Liver (tissue), 9 donors: Measurements from ENCODE around the gene RAB35. TPM values are rescaled to one million over a fixed set of nuclear protein-coding genes. Genes with fewer than 3 reads are reported as not detected.

Source experiments
- DNase-seq: peaks from one replicate; pipeline ENCODE4 v3.0.0-alpha.2; 2017; ENCODE audit warnings: low spot score
- H3K27ac ChIP-seq, 2 donors: one replicate each; pipeline ENCODE4 v1.7.0; 2013; ENCODE audit warnings: inconsistent platforms in 2 of 2, low read length in 2 of 2, control low read depth in 1 of 2, low read depth in 1 of 2, mild to moderate bottlenecking in 1 of 2
- H3K27me3 ChIP-seq, 4 donors: one replicate each; pipeline versions ENCODE4 v1.6.1 to v1.7.0; 2013; ENCODE audit warnings: low read length in 3 of 4, inconsistent platforms in 1 of 4, mild to moderate bottlenecking in 1 of 4, moderate library complexity in 1 of 4; ENCODE audit not compliant: control insufficient read depth in 4 of 4, insufficient read depth in 4 of 4
- H3K36me3 ChIP-seq, 4 donors: one replicate each; pipeline versions ENCODE4 v1.6.1 to v1.7.0; 2013; ENCODE audit warnings: low read length in 3 of 4, mild to moderate bottlenecking in 3 of 4, low read depth in 1 of 4, moderate library complexity in 1 of 4; ENCODE audit not compliant: control insufficient read depth in 4 of 4, insufficient read depth in 3 of 4
- H3K4me1 ChIP-seq, 4 donors: one replicate each; pipeline versions ENCODE4 v1.6.1 to v1.7.0; 2013; ENCODE audit warnings: low read length in 3 of 4, mild to moderate bottlenecking in 3 of 4, moderate library complexity in 1 of 4; ENCODE audit not compliant: control insufficient read depth in 4 of 4, insufficient read depth in 4 of 4
- H3K4me3 ChIP-seq, 3 donors: one replicate each; pipeline versions ENCODE4 v1.6.1 to v1.7.0; 2013; ENCODE audit warnings: low read length in 3 of 3, control low read depth in 1 of 3, low read depth in 1 of 3, mild to moderate bottlenecking in 1 of 3
- H3K9ac ChIP-seq, 2 donors: one replicate each; pipeline ENCODE4 v1.7.0; 2013; ENCODE audit warnings: low read length in 2 of 2, mild to moderate bottlenecking in 2 of 2, moderate library complexity in 2 of 2, control low read depth in 1 of 2, low read depth in 1 of 2
- H3K9me3 ChIP-seq, 4 donors: one replicate each; pipeline versions ENCODE4 v1.6.1 to v1.7.0; 2013; ENCODE audit warnings: low read length in 3 of 4; ENCODE audit not compliant: control insufficient read depth in 4 of 4
- EGR1 ChIP-seq, 2 donors: IDR thresholded peaks; 2 replicates each; pipeline ENCODE4 v1.6.1; 2016 to 2018; ENCODE audit warnings: antibody characterized with exemption in 2 of 2, low read depth in 2 of 2
- FOXA1 ChIP-seq: IDR thresholded peaks from 2 replicates; pipeline ENCODE4 v1.6.1; 2016; ENCODE audit warnings: antibody characterized with exemption
- FOXA2 ChIP-seq: IDR thresholded peaks from 2 replicates; pipeline ENCODE4 v1.6.1; 2016; ENCODE audit warnings: antibody characterized with exemption
- GABPA ChIP-seq, 2 donors: IDR thresholded peaks in 1 of 2; conservative IDR thresholded peaks in 1 of 2; 2 replicates each; pipeline ENCODE4 v1.6.1; 2016; ENCODE audit warnings: antibody characterized with exemption in 2 of 2, mild to moderate bottlenecking in 1 of 2, moderate library complexity in 1 of 2
- HNF4A ChIP-seq, 2 donors: conservative IDR thresholded peaks; 2 replicates each; pipeline ENCODE4 v1.6.1; 2016; ENCODE audit warnings: antibody characterized with exemption in 2 of 2, mild to moderate bottlenecking in 2 of 2
- HNF4G ChIP-seq: IDR thresholded peaks from 2 replicates; pipeline ENCODE4 v1.6.1; 2016; ENCODE audit warnings: antibody characterized with exemption
- JUND ChIP-seq, 2 donors: IDR thresholded peaks; 2 replicates each; pipeline ENCODE4 v1.6.1; 2016; ENCODE audit warnings: antibody characterized with exemption in 2 of 2
- NR2F2 ChIP-seq: IDR thresholded peaks from 2 replicates; pipeline ENCODE4 v1.6.1; 2016; ENCODE audit warnings: antibody characterized with exemption
- RAD21 ChIP-seq, 2 donors: IDR thresholded peaks; 2 replicates each; pipeline ENCODE4 v1.6.1; 2016; ENCODE audit warnings: antibody characterized with exemption in 2 of 2, mild to moderate bottlenecking in 2 of 2
- RXRA ChIP-seq, 2 donors: IDR thresholded peaks; 2 replicates each; pipeline ENCODE4 v1.6.1; 2017 to 2018; ENCODE audit warnings: antibody characterized with exemption in 2 of 2, mild to moderate bottlenecking in 1 of 2
- SP1 ChIP-seq: IDR thresholded peaks from 2 replicates; pipeline ENCODE4 v1.6.1; 2018; ENCODE audit warnings: antibody characterized with exemption, mild to moderate bottlenecking
- TAF1 ChIP-seq: conservative IDR thresholded peaks from 2 replicates; pipeline ENCODE4 v1.6.1; 2016; ENCODE audit warnings: antibody characterized with exemption, mild to moderate bottlenecking
- YY1 ChIP-seq: IDR thresholded peaks from 2 replicates; pipeline ENCODE4 v1.6.1; 2016; ENCODE audit warnings: antibody characterized with exemption, mild to moderate bottlenecking
- WGBS: extraction: QIAGEN DNeasy Blood & Tissue Kit; methylation state at CpG from one replicate; pipeline ENCODE4 v1.1.7; 2013; 5-methylcytosine and 5-hydroxymethylcytosine counted together
- polyA plus RNA-seq, 2 donors: library from polyadenylated mRNA; stranded (reverse) in 1 of 2; unstranded in 1 of 2; fragments of 200-250 nt in 1 of 2; fragments of >200 nt in 1 of 2; fragmentation: Nextera tagmentation in 1 of 2; extraction: Ambion mirVana in 1 of 2; gene quantifications; one replicate each; pipeline versions ENCODE4 v1.2.1 to v1.2.3, GENCODE V29; 2013 to 2015
- total RNA-seq, 2 donors: library from RNA; depleted of rRNA; stranded (reverse); fragments of >200 nt; gene quantifications; one replicate each; pipeline ENCODE4 v1.2.3, GENCODE V29; 2014
- TF ChIP-seq, protein P1 (sequence below): IDR thresholded peaks from 2 replicates; pipeline ENCODE4 v1.6.1; 2016; ENCODE audit warnings: antibody characterized with exemption
- TF ChIP-seq, protein P2 (sequence below): fragments of 150-350 bp; IDR thresholded peaks from 2 replicates; pipeline ENCODE4 v1.5.1; 2017; ENCODE audit warnings: improper control_type of control experiment, low read depth, low read length; ENCODE audit not compliant: missing input control
- TF ChIP-seq, protein P3 (sequence below): IDR thresholded peaks from 2 replicates; pipeline ENCODE4 v1.6.1; 2016; ENCODE audit warnings: antibody characterized with exemption
- TF ChIP-seq, protein P4 (sequence below): IDR thresholded peaks from 2 replicates; pipeline ENCODE4 v1.6.1; 2016; ENCODE audit warnings: antibody characterized with exemption
- TF ChIP-seq, protein P5 (sequence below): IDR thresholded peaks from 2 replicates; pipeline ENCODE4 v1.6.1; 2016; ENCODE audit warnings: antibody characterized with exemption, mild to moderate bottlenecking
- donor health status: healthy.
- donor health status: healthy.
- donor health status: healthy.
- donor health status: healthy.
- donor health status: healthy.

The RAB35 gene
- total and polyA plus RNA-seq, 4 donors = 7.4 to 14.4 (median 10.2) TPM

DNA sequence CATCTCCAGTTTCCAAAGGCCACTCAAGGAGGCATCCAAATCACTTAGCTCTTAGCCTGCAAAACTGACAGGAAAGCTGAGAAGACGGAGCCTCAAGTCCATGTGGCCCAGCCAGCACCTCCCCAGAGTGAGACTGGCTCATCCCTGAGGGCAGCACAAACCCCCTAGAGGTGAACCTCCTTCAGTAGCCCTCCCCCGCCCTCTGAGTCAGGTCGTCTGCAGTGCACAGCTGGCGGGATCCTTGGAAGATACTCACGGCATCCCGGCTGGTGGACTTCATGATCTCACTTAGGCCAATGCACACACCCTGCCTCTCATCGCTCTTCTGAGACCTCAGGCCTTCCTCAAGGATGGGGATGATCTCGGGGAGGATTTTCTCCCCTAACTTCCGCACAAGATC lies 24.1 kb upstream of the RAB35 start:
- TF ChIP-seq, protein P1, sequence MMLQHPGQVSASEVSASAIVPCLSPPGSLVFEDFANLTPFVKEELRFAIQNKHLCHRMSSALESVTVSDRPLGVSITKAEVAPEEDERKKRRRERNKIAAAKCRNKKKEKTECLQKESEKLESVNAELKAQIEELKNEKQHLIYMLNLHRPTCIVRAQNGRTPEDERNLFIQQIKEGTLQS = no peak
- TF ChIP-seq FOXA2 (no peak), GABPA (IDR thresholded peaks at IDR 0.05 in 1 of 2, conservative IDR thresholded peaks at IDR 0.05 in 1 of 2) (no peak), SP1 (no peak), RAD21 (IDR thresholded peaks at IDR 0.05) (no peak), TAF1 (no peak), YY1 (no peak), JUND (IDR thresholded peaks at IDR 0.05) (no peak), NR2F2 (no peak), HNF4A (conservative IDR thresholded peaks at IDR 0.05) (no peak), HNF4G (no peak), RXRA (IDR thresholded peaks at IDR 0.05) (no peak)
- TF ChIP-seq, protein P2, sequence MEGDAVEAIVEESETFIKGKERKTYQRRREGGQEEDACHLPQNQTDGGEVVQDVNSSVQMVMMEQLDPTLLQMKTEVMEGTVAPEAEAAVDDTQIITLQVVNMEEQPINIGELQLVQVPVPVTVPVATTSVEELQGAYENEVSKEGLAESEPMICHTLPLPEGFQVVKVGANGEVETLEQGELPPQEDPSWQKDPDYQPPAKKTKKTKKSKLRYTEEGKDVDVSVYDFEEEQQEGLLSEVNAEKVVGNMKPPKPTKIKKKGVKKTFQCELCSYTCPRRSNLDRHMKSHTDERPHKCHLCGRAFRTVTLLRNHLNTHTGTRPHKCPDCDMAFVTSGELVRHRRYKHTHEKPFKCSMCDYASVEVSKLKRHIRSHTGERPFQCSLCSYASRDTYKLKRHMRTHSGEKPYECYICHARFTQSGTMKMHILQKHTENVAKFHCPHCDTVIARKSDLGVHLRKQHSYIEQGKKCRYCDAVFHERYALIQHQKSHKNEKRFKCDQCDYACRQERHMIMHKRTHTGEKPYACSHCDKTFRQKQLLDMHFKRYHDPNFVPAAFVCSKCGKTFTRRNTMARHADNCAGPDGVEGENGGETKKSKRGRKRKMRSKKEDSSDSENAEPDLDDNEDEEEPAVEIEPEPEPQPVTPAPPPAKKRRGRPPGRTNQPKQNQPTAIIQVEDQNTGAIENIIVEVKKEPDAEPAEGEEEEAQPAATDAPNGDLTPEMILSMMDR = no peak
- TF ChIP-seq, protein P3, sequence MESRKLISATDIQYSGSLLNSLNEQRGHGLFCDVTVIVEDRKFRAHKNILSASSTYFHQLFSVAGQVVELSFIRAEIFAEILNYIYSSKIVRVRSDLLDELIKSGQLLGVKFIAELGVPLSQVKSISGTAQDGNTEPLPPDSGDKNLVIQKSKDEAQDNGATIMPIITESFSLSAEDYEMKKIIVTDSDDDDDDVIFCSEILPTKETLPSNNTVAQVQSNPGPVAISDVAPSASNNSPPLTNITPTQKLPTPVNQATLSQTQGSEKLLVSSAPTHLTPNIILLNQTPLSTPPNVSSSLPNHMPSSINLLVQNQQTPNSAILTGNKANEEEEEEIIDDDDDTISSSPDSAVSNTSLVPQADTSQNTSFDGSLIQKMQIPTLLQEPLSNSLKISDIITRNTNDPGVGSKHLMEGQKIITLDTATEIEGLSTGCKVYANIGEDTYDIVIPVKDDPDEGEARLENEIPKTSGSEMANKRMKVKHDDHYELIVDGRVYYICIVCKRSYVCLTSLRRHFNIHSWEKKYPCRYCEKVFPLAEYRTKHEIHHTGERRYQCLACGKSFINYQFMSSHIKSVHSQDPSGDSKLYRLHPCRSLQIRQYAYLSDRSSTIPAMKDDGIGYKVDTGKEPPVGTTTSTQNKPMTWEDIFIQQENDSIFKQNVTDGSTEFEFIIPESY = no peak
- TF ChIP-seq, protein P4, sequence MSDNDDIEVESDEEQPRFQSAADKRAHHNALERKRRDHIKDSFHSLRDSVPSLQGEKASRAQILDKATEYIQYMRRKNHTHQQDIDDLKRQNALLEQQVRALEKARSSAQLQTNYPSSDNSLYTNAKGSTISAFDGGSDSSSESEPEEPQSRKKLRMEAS = no peak
- TF ChIP-seq, protein P5, sequence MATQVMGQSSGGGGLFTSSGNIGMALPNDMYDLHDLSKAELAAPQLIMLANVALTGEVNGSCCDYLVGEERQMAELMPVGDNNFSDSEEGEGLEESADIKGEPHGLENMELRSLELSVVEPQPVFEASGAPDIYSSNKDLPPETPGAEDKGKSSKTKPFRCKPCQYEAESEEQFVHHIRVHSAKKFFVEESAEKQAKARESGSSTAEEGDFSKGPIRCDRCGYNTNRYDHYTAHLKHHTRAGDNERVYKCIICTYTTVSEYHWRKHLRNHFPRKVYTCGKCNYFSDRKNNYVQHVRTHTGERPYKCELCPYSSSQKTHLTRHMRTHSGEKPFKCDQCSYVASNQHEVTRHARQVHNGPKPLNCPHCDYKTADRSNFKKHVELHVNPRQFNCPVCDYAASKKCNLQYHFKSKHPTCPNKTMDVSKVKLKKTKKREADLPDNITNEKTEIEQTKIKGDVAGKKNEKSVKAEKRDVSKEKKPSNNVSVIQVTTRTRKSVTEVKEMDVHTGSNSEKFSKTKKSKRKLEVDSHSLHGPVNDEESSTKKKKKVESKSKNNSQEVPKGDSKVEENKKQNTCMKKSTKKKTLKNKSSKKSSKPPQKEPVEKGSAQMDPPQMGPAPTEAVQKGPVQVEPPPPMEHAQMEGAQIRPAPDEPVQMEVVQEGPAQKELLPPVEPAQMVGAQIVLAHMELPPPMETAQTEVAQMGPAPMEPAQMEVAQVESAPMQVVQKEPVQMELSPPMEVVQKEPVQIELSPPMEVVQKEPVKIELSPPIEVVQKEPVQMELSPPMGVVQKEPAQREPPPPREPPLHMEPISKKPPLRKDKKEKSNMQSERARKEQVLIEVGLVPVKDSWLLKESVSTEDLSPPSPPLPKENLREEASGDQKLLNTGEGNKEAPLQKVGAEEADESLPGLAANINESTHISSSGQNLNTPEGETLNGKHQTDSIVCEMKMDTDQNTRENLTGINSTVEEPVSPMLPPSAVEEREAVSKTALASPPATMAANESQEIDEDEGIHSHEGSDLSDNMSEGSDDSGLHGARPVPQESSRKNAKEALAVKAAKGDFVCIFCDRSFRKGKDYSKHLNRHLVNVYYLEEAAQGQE = no peak
- Histone ChIP-seq H3K4me3 (no peak overlapping the region), H3K27me3 (no peaks in the 10 kb centered on the region), H3K27ac (no peak overlapping the region), H3K9ac (no peak overlapping the region), H3K36me3 (peaks cover 30 to 90% (median 72%) of the 10 kb centered on the region in 4 donors), H3K4me1 (peaks cover 0 to 10% (median 7%) of the 10 kb centered on the region in 4 donors), H3K9me3 (no peaks in the 10 kb centered on the region)
- no peak for DNase-seq
- WGBS = 95% methylated on average over 9 of the region's 9 CpGs

DNA sequence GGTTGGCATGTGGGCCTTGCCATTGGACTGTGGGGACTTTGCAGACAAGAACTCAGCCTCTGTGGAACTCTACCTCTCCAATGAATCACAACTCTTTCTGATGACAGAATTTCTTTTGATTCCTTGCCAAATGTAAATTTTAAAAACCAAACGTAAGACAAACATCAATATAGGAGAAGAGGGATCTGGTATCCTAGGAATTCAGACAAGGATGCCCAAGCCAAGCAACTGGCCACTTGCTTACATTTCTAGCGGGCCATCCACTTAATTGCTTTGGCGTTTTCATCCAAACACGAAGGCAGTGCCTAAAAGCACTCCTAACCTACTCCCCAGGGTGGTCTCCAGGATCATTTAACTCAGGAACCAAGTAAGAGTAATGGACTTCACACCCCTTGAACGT lies 23.4 kb upstream of the RAB35 start:
- 90% methylated on average over 5 of the region's 5 CpGs for WGBS
- TF ChIP-seq HNF4G (no peak), FOXA2 (no peak), RXRA (IDR thresholded peaks at IDR 0.05) (no peak), GABPA (IDR thresholded peaks at IDR 0.05 in 1 of 2, conservative IDR thresholded peaks at IDR 0.05 in 1 of 2) (no peak), SP1 (no peak), HNF4A (conservative IDR thresholded peaks at IDR 0.05) (no peak), YY1 (no peak), NR2F2 (no peak), FOXA1 (no peak), RAD21 (IDR thresholded peaks at IDR 0.05) (no peak), JUND (IDR thresholded peaks at IDR 0.05) (no peak), EGR1 (IDR thresholded peaks at IDR 0.05; ENCODE audit: low read depth in 2 of 2) (no peak)
- TF ChIP-seq, protein P4 = no peak
- TF ChIP-seq, protein P1 = no peak
- TF ChIP-seq, protein P2 = no peak
- TF ChIP-seq, protein P3 = no peak

More for the DNA sequence above, 23.4 kb upstream of the RAB35 start:
- peaks cover 0 to 4% (median 2%) of the 10 kb centered on the region in 4 donors for H3K4me1 ChIP-seq
- peaks cover 30 to 89% (median 71%) of the 10 kb centered on the region in 4 donors for H3K36me3 ChIP-seq
- no peak for DNase-seq
- no peak overlapping the region for H3K4me3 ChIP-seq
- H3K27ac ChIP-seq = no peak overlapping the region
- H3K27me3 ChIP-seq = no peaks in the 10 kb centered on the region
- H3K9ac ChIP-seq = no peak overlapping the region
- no peaks in the 10 kb centered on the region for H3K9me3 ChIP-seq
